ENCODE measurements around the gene RASGRP4. TPM values are rescaled to one million over a fixed set of nuclear protein-coding genes. Genes with fewer than 3 reads are reported as not detected.
A peak's percentile ranks its signal among the peaks of the same experiment; 100 is the strongest.

RASGRP4 gene
- total and polyA plus RNA-seq, 4 donors: 3.5 to 39.0 (median 8.7) TPM

- no peak for DNase-seq
- H3K27me3 ChIP-seq (ENCODE audit: control insufficient read depth in 3 of 3, insufficient read depth in 3 of 3, low read length in 2 of 3): peaks cover 16 to 69% (median 43%) of the 10 kb centered on the region in 3 donors
Observed at GRCh38 chr19:38395381-38396114, 30.5 kb downstream of the RASGRP4 start.

GRCh38 chr19:38394488-38394887 is 31.5 kb downstream of the RASGRP4 start:
- H3K4me1 ChIP-seq (ENCODE audit: control insufficient read depth in 5 of 5, insufficient read depth in 5 of 5, low read length in 5 of 5): no peaks in the 10 kb centered on the region
- DNase-seq: peak in 2 of 3 donors; percentile 41 to 42
- H3K4me3 ChIP-seq: no peak overlapping the region
- H3K27me3 ChIP-seq (ENCODE audit: control insufficient read depth in 3 of 3, insufficient read depth in 3 of 3, low read length in 2 of 3): peaks cover 15 to 77% (median 47%) of the 10 kb centered on the region in 3 donors
- no peak for ATAC-seq (ENCODE audit: insufficient read depth, low FRiP score)
- peaks cover 0 to 6% (median 0%) of the 10 kb centered on the region in 4 donors for H3K9me3 ChIP-seq (ENCODE audit: control insufficient read depth in 4 of 4, insufficient read depth in 3 of 4, low read length in 3 of 4)
- no peaks in the 10 kb centered on the region for H3K36me3 ChIP-seq (ENCODE audit: control insufficient read depth in 4 of 4, insufficient read depth in 4 of 4, low read length in 4 of 4)
- no peak for TF ChIP-seq CTCF (IDR thresholded peaks at IDR 0.05; ENCODE audit: control extremely low read depth, extremely low read depth)
- H3K9ac ChIP-seq (ENCODE audit: insufficient read depth in 1 of 2, low read length in 2 of 2): no peak overlapping the region
- no peak overlapping the region for H3K27ac ChIP-seq (ENCODE audit: low read depth in 1 of 2, low read length in 1 of 2)
- 4 to 6% methylated on average over 30 of the region's 30 CpGs for WGBS, 2 donors

More at GRCh38 chr19:38395381-38396114, 30.5 kb downstream of the RASGRP4 start:
- Histone ChIP-seq H3K4me1 (ENCODE audit: control insufficient read depth in 5 of 5, insufficient read depth in 5 of 5, low read length in 5 of 5) (no peaks in the 10 kb centered on the region), H3K9me3 (ENCODE audit: control insufficient read depth in 4 of 4, insufficient read depth in 3 of 4, low read length in 3 of 4) (peaks cover 0 to 6% (median 0%) of the 10 kb centered on the region in 4 donors), H3K27ac (ENCODE audit: low read depth in 1 of 2, low read length in 1 of 2) (no peak overlapping the region), H3K4me3 (no peak overlapping the region), H3K9ac (ENCODE audit: insufficient read depth in 1 of 2, low read length in 2 of 2) (no peak overlapping the region), H3K36me3 (ENCODE audit: control insufficient read depth in 4 of 4, insufficient read depth in 4 of 4, low read length in 4 of 4) (no peaks in the 10 kb centered on the region)
- 5% methylated on average over 81 to 86 of the region's 86 CpGs for WGBS, 2 donors
- ATAC-seq (ENCODE audit: insufficient read depth, low FRiP score): no peak
- no peak for TF ChIP-seq CTCF (IDR thresholded peaks at IDR 0.05; ENCODE audit: control extremely low read depth, extremely low read depth)

- H3K27me3 ChIP-seq (ENCODE audit: control insufficient read depth in 3 of 3, insufficient read depth in 3 of 3, low read length in 2 of 3): peaks cover 7 to 85% (median 47%) of the 10 kb centered on the region in 3 donors
- WGBS, 2 donors: 72 to 79% methylated on average over 6 of the region's 6 CpGs
- DNase-seq (no peak), ATAC-seq (ENCODE audit: insufficient read depth, low FRiP score) (no peak)
- H3K4me1 ChIP-seq (ENCODE audit: control insufficient read depth in 5 of 5, insufficient read depth in 5 of 5, low read length in 5 of 5): peaks cover 0 to 5% (median 0%) of the 10 kb centered on the region in 5 donors
- H3K36me3 ChIP-seq (ENCODE audit: control insufficient read depth in 4 of 4, insufficient read depth in 4 of 4, low read length in 4 of 4): no peaks in the 10 kb centered on the region
- no peak overlapping the region for H3K27ac ChIP-seq (ENCODE audit: low read depth in 1 of 2, low read length in 1 of 2)
- H3K9ac ChIP-seq (ENCODE audit: insufficient read depth in 1 of 2, low read length in 2 of 2): no peak overlapping the region
- TF ChIP-seq CTCF (IDR thresholded peaks at IDR 0.05; ENCODE audit: control extremely low read depth, extremely low read depth): no peak
- peaks cover 0 to 5% (median 0%) of the 10 kb centered on the region in 4 donors for H3K9me3 ChIP-seq (ENCODE audit: control insufficient read depth in 4 of 4, insufficient read depth in 3 of 4, low read length in 3 of 4)
- no peak overlapping the region for H3K4me3 ChIP-seq
Observed at GRCh38 chr19:38392707-38393308, 33.2 kb downstream of the RASGRP4 start.

All from lung (tissue), 12 donors.